NCI-H2107 treated with DMSO at 0.1 percent for 48 hours (cell line): Measurements from ENCODE around the gene ELOVL6.
"Not testable (repeated sequence)": the region's sequence is repeated elsewhere in the genome, so short reads cannot be mapped to it uniquely, and the experiment has no call there.

ENCODE experiments used
- DNase-seq: peaks from one replicate; lab custom pipeline; 2025; ENCODE audit not compliant: unreplicated experiment; lab: John Stamatoyannopoulos, UW

Gene ELOVL6

DNA sequence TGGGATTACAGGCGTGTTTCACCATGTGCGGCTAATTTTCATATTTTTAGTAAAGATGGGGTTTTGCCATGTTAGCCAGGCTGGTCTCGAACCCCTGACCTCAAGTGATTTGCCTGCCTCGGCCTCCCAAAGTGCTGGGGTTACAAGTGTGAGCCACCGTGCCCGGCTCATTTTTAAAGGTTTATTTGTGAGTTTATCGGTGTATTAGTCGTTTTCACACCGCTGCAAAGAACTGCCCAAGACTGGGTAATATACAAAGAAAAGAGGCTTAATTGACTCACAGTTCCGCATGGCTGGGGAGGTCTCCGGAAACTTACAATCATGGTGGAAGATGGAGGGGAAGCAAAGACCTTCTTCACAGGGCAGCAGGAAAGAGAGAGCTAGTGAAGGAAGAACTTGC, 159.3 kb downstream of the ELOVL6 start:
- DNase-seq = not testable (repeated sequence)

DNA sequence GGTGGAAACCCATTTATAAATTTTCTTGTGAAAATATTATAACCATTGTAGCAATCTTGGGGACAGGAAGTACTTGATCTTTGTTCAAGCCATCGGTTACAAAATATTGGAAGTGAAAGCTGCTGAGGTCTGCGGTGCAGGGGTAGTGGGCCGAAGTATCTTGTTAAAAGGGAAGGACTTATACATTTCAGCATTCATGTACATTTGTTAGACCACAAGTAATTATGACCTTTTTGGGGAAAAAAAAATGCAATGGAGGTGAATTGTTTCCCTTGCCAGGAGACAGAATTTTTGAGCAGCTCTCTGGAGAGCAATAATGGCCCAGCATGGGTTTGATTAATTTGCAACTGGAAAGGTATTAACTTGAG, 164.4 kb downstream of the ELOVL6 start:
- DNase-seq = no peak

DNA sequence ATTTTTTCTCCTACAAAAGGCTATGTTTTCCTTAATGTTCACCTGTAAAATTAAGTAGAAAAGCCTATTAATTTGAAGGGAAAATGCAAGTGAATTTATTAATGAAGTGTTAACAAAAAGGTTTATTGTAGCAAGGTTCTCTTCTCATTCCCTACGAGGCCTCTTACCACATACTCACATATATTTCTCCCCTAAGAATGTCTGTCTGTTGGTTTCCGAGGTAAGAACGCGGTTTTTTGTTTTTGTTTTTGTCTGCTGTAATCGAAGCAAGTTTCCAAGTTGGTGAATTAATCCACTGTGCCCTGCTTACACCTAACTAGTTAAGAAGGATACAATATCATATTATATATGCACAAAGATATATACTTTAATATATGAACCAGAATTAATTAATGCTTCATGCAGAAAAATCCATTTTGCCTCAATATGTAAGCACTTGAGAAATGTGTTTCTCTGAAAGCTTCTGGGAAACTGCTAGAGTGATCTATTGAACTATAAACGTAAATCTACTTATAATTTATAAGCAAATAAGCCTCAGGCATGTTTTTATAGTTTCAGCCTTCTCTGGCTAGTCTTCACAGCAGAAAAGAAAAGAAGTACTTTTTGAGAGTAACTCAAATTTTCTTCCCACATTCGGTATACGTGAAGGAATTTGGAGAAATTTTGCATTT, 164.9 kb downstream of the ELOVL6 start:
- DNase-seq = no peak

DNA sequence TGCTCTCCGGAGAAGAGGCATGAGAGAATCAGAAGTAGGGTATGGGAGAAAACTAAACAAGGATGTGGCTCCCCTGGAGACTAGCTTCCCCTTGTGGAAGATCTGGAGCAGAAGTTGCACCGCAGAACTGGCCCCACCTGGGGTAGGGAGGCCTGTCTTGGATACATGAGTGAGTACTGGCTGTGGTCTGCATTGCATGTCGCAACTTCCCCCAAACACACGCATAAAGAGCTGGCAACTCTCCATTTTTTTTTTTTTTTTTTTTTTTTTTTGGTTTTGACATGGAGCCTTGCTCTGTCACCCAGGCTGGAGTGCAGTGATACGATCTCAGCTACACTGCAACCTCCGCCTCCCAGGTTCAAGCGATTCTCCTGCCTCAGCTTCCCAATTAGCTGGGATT, 165.8 kb downstream of the ELOVL6 start:
- DNase-seq = no peak

DNA sequence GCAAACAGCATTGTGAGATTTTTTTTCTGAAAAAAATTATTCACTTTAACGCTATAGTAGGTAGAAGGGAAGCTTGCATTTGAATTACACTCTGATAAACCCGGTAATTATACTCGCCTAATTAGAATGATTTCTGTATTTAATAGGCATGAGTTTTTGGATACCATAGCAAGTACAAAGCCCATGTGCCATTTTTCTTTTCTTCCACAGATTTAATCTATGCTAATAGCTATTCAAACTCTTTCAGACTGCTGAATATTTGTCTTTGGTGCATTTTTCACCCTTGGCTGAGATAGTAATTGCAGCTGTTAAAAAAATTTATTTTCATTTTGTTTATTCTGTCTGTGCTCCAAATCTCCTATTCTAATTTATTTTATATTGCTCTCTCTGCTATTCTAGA, 172.7 kb downstream of the ELOVL6 start:
- DNase-seq = no peak

DNA sequence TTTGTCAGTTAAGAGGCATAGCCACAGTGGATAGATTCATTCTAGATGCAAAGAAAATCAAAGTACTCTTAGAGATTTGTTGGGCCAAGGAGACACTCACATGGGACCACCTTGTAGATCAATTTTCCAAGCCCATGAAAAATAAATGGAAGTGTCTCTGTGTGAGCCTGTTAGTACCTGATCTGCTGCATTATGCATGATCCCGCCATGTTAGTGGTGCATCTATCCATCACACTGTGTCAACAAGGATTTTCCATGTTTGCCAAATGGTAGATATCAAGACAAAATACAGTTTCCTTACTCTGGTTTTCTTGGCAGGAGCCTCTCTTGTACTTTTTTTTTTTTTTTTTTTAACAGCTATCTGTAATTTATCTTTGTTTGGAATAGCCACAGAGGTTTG, 173.4 kb downstream of the ELOVL6 start:
- DNase-seq = no peak

DNA sequence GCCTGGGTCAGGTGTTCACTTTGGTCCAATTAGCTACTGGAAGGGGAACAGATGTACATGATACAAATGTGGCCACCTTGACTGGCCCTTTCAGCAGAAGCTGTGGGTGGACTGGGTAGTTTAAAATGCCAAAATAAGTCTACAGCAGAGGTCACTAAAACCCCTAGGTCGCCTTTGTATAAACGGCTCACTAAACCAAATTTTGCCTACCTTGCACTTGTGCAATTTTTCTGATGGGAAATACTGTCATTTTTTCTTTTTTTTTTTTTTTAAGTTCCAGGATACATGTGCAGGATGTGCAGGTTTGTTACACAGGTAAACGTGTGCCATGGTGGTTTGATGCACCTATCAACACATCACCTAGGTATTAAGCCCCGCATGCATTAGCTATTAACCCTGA, 176.0 kb downstream of the ELOVL6 start:
- DNase-seq = no peak

DNA sequence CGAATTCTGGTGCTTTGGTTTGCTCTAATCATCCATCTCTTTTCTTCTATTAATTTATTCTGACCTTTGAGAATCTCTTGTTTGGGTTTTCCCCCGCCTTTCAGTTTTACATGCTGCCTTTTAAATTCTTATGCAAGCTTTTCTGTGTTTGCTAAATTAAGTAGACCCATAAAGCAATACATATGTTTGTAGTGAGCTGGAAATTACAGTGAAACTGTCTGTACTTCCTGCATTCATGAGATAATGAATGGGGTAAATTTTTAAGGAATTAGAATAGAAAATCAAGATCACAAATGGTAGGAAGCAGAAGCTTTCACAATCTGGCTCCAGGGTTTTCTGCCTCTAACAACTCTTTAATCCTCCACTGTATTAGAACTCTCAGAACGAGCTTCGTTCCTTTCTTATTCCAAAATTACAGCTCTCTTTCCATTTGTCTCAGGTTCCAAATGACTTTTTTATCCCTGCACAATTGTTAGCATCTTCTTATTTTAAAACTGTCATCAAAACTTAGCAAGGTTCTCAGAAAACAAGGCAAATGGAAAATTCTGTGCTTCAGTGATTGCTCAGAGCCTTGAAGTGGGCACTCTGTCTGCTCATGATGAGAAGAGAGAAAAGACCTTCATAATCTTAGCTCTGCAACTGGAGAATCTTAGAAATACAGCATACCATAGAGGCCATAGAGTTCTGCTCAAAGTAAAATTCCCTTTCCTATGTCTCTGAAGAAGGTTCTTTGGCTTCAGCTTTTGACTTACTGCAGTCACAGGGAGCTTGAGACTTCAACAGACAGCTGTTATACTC, 177.6 kb downstream of the ELOVL6 start:
- DNase-seq = no peak

DNA sequence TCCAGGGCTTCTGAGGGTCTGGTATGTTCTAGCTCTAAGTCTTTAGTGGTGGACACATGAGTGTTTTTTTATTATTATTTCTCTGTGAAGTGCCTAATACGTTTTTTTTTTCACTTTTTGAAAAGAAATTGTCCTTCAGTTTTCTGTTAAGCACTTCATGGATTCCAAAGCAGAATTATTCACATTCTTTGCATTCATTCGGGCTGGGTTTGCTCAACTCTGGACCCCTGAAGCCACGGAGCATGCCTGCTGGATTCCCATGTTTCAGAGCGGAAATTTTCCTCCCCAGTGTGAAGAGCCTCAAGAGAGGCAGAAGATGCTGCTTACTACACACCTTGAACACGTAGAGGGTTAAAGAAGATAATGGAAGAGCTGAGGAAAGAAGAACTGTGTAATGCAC, 178.3 kb downstream of the ELOVL6 start:
- no peak for DNase-seq

DNA sequence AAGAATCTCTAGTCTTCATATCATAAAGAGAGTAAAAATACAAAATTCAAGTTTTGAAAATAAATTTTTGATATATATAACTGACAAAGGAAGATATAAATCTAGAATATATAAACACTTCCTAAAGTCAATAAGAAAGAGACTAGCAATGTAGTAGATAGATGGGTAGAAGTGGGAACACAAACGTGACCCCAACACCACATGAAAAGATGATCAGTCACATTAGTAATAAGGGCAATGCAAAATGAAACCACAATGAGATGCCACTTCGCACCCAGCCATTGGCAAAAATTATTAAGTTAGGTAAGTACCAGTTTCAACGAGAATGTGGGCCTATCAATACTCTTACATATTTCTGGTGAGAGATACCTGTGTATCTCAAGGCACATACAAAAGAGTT, 179.3 kb downstream of the ELOVL6 start:
- no peak for DNase-seq

DNA sequence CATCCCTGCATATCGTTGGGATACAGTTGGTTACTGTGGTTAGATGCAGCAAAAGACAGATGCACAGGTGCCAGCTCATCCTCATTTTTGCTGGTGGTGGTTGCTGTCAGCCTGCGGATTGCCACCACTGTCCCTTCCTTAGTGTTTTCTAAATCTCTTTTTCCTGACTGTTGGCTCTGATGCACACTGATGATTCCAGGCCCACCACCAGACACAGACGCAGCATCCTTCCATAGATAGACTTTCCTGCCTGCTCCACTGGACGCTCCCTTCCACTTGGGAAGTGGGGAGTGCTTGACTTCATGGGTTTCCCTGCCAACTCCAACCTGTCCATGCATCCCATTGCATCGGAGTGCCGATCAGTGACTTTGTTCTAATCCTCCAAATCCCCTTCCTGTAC, 184.2 kb downstream of the ELOVL6 start:
- DNase-seq = no peak

DNA sequence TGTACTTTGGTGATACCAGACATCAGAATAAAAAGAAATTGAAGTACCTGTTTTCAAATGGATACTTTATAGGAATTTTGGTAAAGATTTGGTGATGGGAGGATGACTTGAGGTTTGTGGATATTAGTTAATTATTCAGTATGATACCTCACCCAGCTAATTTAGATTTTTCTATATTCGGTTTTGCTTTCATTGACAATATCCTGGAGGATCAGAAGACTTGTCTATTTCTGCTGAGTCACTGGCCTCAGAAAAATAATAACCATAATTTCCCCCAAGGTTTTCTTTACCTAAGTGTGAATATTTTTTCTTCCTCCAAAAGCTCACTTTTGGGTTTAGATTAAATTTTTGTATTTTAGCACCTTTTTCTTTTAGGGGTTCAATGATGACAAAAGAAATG, 185.5 kb downstream of the ELOVL6 start:
- DNase-seq = no peak

DNA sequence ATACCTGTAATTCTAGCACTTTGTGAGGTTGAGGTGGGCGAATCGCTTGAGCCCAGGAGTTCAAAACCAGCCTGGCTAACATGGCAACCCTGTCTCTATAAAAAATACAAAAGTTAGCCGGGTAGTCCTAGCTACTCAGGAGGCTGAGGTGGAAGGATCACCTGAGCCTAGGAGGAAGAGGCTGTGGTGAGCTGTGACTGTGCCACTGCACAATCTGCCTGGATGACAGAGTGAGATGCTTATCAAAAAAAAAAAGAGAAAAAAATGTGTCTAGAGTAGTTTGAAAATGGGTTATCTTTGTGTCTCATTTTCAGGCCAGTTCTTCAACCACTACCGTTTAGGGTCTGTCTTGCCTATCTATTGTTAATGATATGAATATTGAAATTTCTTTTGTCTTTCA, 187.6 kb downstream of the ELOVL6 start:
- DNase-seq = no peak

DNA sequence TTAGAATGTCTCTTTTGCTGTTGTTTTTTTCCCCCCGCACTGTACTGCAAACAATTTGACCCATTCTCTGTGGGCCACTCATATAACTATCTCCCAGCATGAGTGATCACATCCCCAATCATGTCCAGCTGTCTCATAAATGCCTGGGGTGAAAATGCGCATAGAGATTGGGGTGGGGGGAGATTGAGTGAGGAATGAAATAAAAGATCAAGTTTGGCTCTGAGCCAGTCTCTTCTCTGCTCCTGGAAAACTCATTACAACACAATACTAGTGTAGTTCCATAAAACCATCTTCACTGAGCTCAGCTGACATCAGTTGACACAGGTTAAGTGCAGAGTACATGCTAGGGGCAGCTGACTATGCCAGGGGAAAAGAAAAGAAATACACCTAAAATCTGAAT, 188.9 kb downstream of the ELOVL6 start:
- no peak for DNase-seq

DNA sequence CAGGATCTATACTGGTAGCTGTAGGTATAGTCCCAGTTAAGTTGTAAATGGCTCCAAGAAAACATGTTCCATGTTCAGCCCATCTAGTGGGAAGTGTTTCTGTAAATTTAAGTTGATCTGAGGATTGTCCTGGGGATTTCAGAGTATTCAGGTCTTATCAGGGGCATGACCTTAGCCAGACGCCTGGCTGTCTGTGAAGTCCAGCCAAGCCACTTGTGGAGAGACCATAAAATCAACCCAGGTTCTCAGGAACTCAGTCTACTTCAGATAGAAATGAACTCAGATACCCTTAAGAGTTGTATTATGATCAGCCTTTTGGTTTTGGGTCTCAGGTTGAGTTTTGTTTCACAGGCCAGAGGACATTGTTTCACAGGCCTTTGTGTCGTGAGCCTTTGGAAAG, 189.9 kb downstream of the ELOVL6 start:
- DNase-seq = no peak

DNA sequence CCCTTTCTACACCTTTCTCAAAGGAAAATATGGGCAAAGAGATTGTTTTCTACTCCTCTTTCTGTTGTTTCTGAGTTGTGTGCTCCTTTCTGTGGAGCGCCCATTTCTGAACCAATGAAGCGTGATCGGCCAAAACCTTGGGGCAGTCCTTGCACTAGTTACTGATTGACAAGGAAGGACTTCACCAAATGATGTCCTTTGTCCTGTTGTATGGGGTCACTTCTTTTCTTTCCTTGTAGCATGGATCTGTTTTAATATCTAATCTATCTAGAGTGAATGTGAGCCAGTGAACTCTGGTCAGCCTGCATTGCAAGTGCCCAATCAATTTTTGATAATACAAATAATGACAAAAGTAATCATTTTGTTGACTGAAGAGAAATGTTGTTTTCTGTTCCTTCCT, 191.2 kb downstream of the ELOVL6 start:
- DNase-seq = no peak

DNA sequence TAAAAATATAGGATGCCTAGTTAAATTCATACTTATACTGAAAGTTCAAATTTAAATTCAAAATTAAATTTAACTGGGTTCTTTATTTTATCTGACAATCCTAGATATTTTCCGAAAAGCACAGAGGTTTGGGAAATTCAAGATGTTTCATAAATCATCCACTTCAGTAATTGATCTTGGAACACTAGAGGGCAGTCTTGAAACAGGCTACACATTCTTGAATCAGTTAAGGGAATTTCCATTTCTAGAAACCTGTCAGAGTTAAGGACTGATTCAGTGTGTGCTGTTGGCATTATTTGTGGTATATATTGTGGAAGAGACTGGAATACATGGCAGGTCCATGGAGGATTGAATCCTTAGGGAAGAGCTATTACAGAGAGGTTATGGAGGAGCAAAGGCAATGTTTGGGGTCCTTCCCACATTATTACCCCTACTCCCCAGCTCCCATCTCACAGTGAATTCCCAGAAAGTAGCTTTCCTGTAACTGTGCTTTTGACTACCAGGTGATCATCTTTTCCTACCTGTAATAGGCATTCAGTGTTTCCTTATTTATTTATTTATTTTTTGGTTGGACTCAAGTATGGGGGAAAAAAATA, 192.9 kb downstream of the ELOVL6 start:
- DNase-seq = peak; percentile 34

DNA sequence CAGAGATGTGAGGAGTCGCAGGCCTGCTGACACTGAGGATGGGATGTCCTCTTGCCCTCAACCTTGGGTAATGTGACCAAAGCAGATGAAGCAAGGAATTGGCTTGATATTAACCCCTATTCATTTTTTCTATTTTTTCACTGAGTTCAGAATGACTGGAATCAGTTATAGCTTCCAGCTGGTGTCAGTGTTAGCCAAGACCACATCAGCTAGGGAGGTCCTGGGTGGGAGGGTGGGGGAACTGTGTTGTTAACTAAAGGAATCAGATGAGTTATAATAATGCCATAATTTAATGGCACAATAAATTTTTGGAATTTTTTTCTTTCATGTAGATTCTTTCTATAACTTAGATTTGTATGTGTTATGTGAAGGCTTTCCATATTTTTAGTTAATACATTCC, 193.9 kb downstream of the ELOVL6 start:
- no peak for DNase-seq

DNA sequence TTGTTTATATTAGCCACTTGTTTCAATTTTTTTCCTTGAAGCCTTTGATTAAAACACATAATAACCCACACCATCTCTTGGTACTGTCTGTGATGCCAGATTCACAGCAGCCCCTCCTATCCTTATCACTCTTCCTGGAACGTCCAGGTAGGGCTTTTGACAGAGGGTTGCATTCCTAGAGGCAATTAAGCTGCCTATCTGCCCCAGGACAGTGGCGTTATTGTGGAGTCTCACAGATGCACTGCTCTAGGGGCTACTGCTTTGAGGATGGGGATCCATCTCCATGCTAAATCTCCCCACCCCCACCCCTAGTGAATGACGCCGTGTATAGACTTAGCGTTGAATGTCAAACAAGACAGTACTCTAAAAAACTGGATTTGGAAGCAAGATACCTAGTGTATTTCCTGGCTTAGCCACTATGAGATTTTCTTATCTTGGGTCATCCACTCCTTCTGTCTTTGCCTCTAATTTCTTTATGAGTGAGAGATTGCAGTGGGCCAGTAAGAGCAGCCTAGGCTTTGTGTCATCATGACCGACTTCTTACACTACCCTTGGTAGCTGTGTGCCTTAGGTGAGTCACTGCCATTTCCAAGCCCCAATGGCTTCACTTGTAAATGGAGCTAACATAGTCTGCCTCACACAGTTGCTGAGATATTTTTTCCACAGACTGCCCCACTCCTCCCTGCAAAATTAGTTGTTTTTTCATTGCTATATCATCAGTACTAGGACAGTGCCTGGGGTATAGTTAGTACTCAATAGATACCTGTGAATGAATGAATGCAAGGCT, 194.8 kb downstream of the ELOVL6 start:
- DNase-seq = no peak

DNA sequence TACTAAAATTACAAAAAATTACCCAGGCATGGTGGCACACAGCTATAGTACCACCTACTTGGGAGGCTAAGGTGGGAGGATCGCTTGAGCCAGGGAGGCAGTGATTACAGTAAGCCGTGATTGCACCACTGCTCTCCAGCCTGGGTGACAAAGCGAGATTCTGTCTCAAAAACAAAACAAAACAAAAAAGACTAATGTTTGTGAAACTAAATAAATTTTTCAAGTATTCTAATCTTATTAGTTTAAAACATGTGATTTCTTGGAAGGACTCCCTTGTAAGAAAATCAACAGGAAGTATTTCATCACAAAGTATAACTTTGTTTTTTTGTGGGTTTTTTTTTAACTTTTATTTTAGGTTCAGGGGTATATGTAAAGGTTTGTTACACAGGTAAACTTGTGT, 196.1 kb downstream of the ELOVL6 start:
- no peak for DNase-seq

DNA sequence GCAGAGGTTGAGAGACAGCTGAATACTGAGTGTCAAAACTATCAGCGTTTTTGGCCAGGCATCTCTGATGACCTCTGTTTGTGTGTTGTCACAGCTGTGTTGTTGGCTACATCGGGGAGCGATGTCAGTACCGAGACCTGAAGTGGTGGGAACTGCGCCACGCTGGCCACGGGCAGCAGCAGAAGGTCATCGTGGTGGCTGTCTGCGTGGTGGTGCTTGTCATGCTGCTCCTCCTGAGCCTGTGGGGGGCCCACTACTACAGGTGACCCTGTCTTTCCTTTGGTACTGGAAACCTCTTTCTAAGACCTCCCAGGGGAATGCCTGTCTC, 198.9 kb downstream of the ELOVL6 start:
- no peak for DNase-seq
